GM18870 (cell line): Measurements from ENCODE around the gene ARID4B.
"Not testable (repeated sequence)": the region's sequence is repeated elsewhere in the genome, so short reads cannot be mapped to it uniquely, and the experiment has no call there.

Source experiments
- ATAC-seq: cut with Tn5 transposase; IDR thresholded peaks from one replicate; pipeline ENCODE4 v1.9.1; 2021; ENCODE audit warnings: moderate library complexity; ENCODE audit not compliant: unreplicated experiment

The ARID4B gene

DNA sequence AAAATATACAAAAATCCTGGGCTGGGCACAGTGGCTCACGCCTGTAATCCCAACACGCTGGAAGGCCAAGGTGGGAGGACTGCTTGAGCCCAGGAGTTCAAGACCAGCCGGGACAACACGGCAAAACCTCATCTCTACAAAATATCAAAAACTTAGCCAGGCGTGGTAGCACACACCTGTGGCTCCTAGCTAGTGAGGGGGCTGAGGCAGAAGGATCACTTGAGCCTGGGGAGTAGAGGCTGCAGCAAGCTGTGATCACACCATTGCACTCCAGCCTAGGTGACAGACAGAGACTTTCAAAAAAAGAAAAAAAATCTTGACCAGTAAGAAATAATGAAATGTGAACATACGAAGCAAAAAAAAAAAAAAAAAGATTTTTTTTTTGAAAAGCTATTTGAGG, 52.1 kb downstream of the ARID4B start:
- no peak for ATAC-seq

GRCh38 chr1:235275223-235275622, 52.8 kb downstream of the ARID4B start:
- ATAC-seq = peak; percentile 56

DNA sequence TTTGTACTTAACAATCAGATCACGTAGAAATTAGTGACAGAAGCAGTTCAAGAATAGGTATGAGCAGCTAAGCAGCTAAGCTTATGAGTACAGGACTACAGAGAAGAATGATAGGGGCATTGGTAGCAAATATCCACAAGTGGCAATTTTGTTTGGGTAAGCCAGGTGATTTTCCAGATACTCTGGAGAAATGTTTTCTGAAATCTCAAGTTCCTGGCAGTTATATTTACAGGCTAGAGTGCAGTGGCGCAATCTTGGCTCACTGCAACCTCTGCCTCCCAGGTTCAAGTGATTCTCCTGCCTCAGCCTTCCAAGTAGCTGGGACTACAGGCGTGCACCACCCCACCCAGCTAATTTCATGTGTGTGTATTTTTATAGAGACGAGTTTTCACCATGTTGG, 55.1 kb downstream of the ARID4B start:
- ATAC-seq = no peak

DNA sequence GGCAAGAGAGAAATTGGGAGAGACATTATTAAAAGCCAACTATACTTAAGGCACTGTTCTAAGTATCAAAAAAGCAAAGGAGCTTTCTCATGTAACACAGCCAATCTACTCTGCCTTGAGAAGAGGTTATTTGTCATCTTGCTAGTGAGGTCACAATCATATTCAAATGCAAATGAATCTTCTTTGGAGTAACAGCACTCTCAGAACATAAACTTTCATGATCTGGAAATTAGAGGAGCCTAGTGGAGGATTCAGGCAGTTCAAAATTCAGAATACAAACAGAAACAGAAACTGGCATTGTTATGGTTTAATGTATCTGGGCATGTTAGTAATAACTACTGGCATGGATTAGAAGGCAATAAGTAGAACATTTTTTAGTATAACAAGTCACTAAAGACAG, 57.4 kb downstream of the ARID4B start:
- ATAC-seq = no peak

GRCh38 chr1:235269990-235270389, 58.0 kb downstream of the ARID4B start:
- ATAC-seq = not testable (repeated sequence)

- no peak for ATAC-seq
Measured at GRCh38 chr1:235268379-235269125, 59.4 kb downstream of the ARID4B start.

DNA sequence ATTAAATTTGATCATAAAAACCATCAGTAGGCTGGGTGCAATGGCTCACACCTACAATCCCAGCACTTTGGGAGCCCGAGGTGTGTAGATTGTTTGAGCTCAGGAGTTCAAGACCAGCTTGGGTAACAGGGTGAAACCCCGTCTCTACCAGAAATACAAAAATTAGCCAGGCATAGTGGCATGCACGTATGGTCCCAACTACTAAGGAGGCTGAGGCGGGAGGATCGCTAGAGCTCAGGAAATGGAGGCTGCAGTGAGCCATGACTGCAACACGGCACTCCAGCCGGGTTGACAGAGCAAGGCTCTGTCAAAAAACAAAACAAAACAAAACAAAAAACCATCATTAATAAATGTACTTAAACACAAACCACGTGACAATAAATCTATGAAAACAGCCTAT, 61.0 kb downstream of the ARID4B start:
- ATAC-seq = no peak

DNA sequence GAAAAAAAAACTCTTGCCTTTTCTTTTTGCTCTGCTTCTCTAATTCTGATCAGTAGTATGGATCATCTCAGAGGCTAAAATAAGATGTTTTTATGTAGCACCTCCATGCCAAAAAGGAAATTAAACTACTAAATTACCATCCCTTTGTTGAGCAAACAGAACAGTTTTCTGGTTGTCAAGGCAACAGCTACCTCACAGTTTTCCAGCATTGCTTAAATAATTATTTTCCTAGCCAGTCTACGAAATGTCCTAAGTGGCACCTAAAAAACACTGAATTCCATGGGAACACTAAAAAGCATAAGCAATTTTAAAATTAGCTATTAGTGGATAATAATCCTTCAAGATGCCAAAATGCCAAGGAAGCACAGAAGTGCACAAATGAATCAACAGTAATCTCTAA, 61.7 kb downstream of the ARID4B start:
- ATAC-seq = no peak

DNA sequence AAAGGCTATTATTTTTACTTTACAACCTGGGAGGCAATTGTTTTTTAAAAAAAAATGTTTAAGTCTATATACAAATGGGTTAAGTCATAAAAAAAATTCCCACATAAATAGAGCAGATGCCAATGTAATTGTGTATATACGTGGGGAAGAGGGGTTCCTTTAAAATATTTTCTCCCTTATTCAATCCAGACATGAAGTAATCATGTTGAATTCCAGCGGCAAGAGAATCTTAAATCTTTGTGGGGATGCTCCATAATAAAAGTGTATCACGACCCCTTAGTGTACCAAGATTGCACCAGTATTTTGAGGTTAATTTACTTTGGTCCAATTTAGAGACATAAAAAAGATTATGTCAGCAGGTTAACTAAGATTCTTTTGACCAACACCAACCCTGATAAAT, 62.1 kb downstream of the ARID4B start:
- ATAC-seq = no peak

GRCh38 chr1:235264327-235264726, 63.7 kb downstream of the ARID4B start:
- ATAC-seq = no peak

DNA sequence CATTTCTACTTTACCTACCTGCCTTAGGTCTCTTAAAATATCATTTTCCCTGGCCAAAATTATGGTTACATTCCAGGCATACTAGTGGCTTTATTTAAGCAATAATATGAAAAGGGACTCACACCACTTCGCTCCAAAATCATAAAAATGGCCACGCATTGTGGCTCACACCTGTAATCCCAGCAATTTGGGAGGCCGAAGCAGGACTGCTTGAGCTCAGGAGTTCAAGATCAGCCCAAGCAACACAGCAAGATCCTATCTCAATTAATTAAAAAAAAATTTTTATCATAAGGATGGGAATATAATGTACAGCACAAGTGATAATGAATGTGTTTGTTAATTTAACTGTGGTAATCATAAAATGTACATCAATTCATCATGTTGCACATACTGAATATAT, 65.4 kb downstream of the ARID4B start:
- ATAC-seq = no peak

- no peak for ATAC-seq
Measured at GRCh38 chr1:235261243-235261642, 66.7 kb downstream of the ARID4B start.

DNA sequence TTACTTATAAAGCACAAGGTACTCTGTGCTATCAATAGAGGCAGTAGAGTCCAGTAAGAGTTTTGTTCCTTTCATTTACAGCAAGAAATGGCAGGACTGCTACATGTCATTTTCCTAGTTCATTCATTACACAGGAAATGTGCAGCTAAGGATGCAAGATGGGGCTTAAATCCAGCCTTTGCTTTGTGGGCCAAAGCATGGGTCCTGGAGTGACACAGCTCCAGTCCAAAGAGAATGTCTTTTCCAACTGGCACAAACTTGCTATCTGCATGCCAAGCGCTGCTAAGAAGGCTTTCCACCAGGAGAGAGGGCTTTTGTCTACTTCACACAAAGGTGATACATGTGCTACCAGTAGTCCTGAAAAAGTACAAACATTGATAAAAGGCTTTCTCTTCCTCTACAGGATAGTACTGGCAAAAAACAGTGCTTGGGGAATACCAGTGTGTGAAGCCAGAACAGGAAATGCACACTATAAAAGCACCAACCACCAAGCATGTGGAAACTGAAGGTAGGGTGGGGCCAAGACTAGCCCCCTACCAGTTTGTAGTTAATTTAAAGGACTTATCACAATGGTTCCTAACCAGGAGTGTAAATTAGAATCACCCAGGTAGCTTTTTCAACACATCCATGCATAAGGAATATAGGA, 68.7 kb downstream of the ARID4B start:
- no peak for ATAC-seq

- ATAC-seq = not testable (repeated sequence)
Measured at GRCh38 chr1:235258068-235258467, 69.9 kb downstream of the ARID4B start.

- ATAC-seq = no peak
Measured at GRCh38 chr1:235254721-235255120, 73.3 kb downstream of the ARID4B start.

DNA sequence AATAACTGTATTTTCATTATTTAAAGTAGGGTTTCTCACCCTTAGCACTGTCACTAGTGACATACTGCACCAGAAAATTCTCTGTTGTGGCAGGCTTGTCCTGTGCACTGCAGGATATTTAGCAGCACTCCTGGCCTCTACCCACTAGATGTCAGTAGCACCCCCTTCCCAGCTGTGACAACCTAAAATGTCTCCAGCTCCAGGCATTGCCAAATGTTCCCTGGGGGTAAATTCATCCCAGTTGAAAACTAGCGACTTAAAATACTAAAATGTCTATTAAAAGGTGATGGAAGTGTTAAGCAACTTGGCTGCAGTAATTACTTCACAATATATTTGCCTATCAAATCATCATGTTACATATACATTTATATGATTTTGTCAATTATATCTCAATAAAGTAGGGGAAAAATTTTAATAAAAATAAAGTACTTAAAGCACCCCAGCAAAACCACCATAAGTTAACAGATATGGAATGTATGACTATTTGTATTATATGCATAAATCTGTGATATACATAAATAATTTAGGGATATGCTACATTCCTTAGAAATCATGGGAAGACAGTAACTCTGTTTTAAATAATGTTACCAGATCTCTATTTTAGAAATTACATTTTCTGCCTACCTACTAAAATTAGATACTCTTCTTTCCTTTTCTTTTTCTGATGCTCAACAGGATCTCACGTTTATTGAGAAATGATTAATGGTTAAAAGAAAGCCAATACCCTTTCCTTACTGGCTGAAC, 74.6 kb downstream of the ARID4B start:
- no peak for ATAC-seq

DNA sequence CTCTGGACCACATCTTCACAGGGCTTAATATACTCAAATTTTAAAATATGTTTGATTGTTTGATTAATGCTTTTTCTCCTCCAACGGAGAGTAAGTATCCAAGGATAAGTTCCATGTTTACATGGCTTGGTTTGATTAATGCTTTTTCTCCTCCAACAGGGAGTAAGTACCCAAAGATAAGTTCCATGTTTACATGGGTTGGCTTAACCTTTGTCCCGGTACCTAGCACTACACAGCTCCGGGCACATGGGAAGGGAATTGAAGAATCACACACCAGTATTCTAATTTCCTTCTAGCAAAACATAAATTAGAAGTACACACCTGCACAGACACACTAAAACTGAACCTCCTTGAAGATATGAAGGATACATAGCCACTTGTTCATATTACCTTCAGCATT, 77.5 kb downstream of the ARID4B start:
- no peak for ATAC-seq

- ATAC-seq = peak; percentile 55
Measured at GRCh38 chr1:235246022-235246948, 81.7 kb downstream of the ARID4B start.

DNA sequence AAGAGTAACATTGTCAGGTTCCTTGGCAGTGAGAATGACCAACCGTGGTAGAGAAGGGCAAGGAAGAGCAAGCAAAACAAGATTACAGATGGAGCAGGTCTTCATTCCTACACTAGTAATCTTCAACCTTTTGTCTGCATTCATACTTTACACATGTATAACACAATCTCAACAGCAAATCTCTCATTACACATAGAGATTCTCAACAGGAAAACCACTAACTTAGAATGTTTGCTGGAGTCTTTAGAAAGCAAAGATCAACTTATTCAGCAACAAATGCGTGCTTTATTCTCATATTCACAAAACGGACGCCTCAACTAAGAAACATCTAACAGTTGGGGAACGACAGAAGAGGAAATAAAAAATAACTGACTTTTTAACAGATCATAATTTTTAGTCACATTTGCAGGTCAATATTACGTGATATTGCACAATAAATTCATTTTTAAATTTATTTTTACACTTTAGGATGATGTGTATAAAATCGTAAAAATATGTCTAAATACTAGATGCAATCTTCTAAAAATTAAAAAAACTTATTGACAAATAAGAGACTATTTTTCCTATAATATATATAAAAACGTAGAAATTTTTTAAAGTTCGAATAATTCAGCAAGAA, 82.9 kb downstream of the ARID4B start:
- no peak for ATAC-seq

DNA sequence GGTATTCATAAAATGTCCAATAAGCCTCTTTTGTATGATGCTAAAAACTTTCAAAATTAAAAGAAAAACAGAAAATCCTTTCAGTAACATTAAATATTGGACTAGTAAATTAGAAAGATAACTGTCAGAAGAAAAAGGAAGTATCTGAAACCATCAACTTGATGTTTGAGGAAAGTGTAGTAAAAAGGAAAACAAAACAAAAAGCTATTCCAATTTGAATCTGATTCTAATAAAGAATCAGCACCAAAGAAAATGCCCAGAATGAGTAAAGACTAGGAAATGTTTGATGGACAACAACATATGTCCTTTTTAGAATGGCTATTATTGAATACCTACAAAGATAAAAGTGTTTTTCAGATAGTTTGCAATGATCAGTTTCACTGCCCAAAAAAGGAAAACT, 87.0 kb downstream of the ARID4B start:
- ATAC-seq = no peak
